Astrocyte (in vitro differentiated cells and primary cell): ENCODE measurements around the gene RABEP1. TPM values are rescaled to one million over a fixed set of nuclear protein-coding genes. Genes with fewer than 3 reads are reported as not detected.

Experiments used
- DNase-seq: peaks from one replicate; pipeline ENCODE4 v3.0.0-alpha.2; 2010; ENCODE audit warnings: low read depth
- FAIRE-seq: peaks from 2 replicates; lab custom pipeline; 2011; peaks lifted over from hg19 to GRCh38; lab: Jason Lieb, UNC
- H2AFZ ChIP-seq: 2 replicates; pipeline ENCODE4 v1.6.0; 2012; ENCODE audit warnings: low read depth, low read length, inconsistent platforms
- H3K27ac ChIP-seq: 2 replicates; pipeline ENCODE4 v1.5.1; 2011; ENCODE audit warnings: low read depth, low read length, inconsistent platforms
- H3K27me3 ChIP-seq: 2 replicates; pipeline ENCODE4 v1.6.0; 2011; ENCODE audit warnings: low read length, inconsistent platforms; ENCODE audit not compliant: insufficient read depth
- H3K36me3 ChIP-seq: 2 replicates; pipeline ENCODE4 v1.5.1; 2011; ENCODE audit warnings: low read length, inconsistent platforms; ENCODE audit not compliant: insufficient read depth
- H3K4me1 ChIP-seq: 2 replicates; pipeline ENCODE4 v1.5.1; 2011; ENCODE audit warnings: low read length, inconsistent platforms; ENCODE audit not compliant: insufficient read depth
- H3K4me2 ChIP-seq: 2 replicates; pipeline ENCODE4 v1.6.0; 2012; ENCODE audit warnings: low read length, inconsistent platforms
- H3K4me3 ChIP-seq: 2 replicates; pipeline ENCODE4 v1.5.1; 2011; ENCODE audit warnings: low read depth, mild to moderate bottlenecking, low read length, inconsistent platforms; ENCODE audit not compliant: insufficient read depth
- H3K79me2 ChIP-seq: 2 replicates; pipeline ENCODE4 v1.6.0; 2012; ENCODE audit warnings: mild to moderate bottlenecking, low read length, inconsistent platforms; ENCODE audit not compliant: insufficient read depth
- H3K9ac ChIP-seq: 2 replicates; pipeline ENCODE4 v1.6.0; 2012; ENCODE audit warnings: mild to moderate bottlenecking, low read length, inconsistent platforms
- H3K9me3 ChIP-seq: 2 replicates; pipeline ENCODE4 v1.5.1; 2012; ENCODE audit warnings: low read depth, mild to moderate bottlenecking, low read length, inconsistent platforms; ENCODE audit not compliant: insufficient read depth
- H4K20me1 ChIP-seq: 2 replicates; pipeline ENCODE4 v1.6.0; 2012; ENCODE audit warnings: low read length, inconsistent platforms; ENCODE audit not compliant: insufficient read depth
- H3K27ac Mint-ChIP-seq: one replicate; pipeline ENCODE4 v1.8.0; 2021; ENCODE audit warnings: mild to moderate bottlenecking, mixed read lengths; ENCODE audit not compliant: unreplicated experiment
- H3K27me3 Mint-ChIP-seq: one replicate; pipeline ENCODE4 v1.8.0; 2021; ENCODE audit warnings: low read depth, mixed read lengths; ENCODE audit not compliant: unreplicated experiment
- H3K36me3 Mint-ChIP-seq: one replicate; pipeline ENCODE4 v1.8.0; 2021; ENCODE audit warnings: low read depth, mixed read lengths; ENCODE audit not compliant: unreplicated experiment
- H3K4me1 Mint-ChIP-seq: one replicate; pipeline ENCODE4 v1.8.0; 2021; ENCODE audit warnings: low read depth, mixed read lengths; ENCODE audit not compliant: unreplicated experiment
- H3K4me3 Mint-ChIP-seq: one replicate; pipeline ENCODE4 v1.8.0; 2021; ENCODE audit warnings: mild to moderate bottlenecking, moderate library complexity, mixed read lengths; ENCODE audit not compliant: unreplicated experiment
- H3K9me3 Mint-ChIP-seq: one replicate; pipeline ENCODE4 v1.8.0; 2021; ENCODE audit warnings: mild to moderate bottlenecking, mixed read lengths; ENCODE audit not compliant: unreplicated experiment
- CTCF ChIP-seq: IDR thresholded peaks from 2 replicates; pipeline ENCODE4 v1.5.1; 2011; ENCODE audit warnings: low read depth, mild to moderate bottlenecking, inconsistent platforms, low read length, moderate library complexity; ENCODE audit not compliant: insufficient read depth
- EZH2 ChIP-seq: IDR thresholded peaks from 2 replicates; pipeline ENCODE4 v1.6.1; 2012; ENCODE audit warnings: mild to moderate bottlenecking, low read length, inconsistent platforms; ENCODE audit not compliant: insufficient read depth
- total RNA-seq: library from RNA; stranded (reverse); gene quantifications from 2 replicates; pipeline ENCODE4 v1.2.1, GENCODE V29; 2021

Gene RABEP1
- total RNA-seq, 1 donor from 2014 or later: 49.0 TPM

- TF ChIP-seq CTCF: no peak
- peak overlapping the region; percentile 77 for H3K4me3 ChIP-seq
- Mint-ChIP-seq H3K4me3 (peak overlapping the region; percentile 93), H3K27me3 (no peaks in the 10 kb centered on the region), H3K36me3 (no peaks in the 10 kb centered on the region), H3K4me1 (peaks cover 21% of the 10 kb centered on the region), H3K9me3 (no peaks in the 10 kb centered on the region), H3K27ac (peak overlapping the region; percentile 75)
- H3K4me2 ChIP-seq: peak overlapping the region; percentile 91
- no peak overlapping the region for H3K27ac ChIP-seq
- H3K9me3 ChIP-seq: no peaks in the 10 kb centered on the region
- no peaks in the 10 kb centered on the region for H3K36me3 ChIP-seq
- no peaks in the 10 kb centered on the region for H3K27me3 ChIP-seq
- H3K9ac ChIP-seq: peak overlapping the region; percentile 82
- peaks cover 49% of the 10 kb centered on the region for H4K20me1 ChIP-seq
- peaks cover 12% of the 10 kb centered on the region for H3K4me1 ChIP-seq
- no peak overlapping the region for H2AFZ ChIP-seq
- FAIRE-seq (no peak), DNase-seq (peak; percentile 73)
- H3K79me2 ChIP-seq: peaks cover 62% of the 10 kb centered on the region
These were observed 1.7 kb downstream of the RABEP1 start for GRCh38 chr17:5283571-5284315.

- H3K27ac ChIP-seq: no peak overlapping the region
- H3K36me3 ChIP-seq: no peaks in the 10 kb centered on the region
- peaks cover 21% of the 10 kb centered on the region for H3K4me1 Mint-ChIP-seq
- H3K27me3 Mint-ChIP-seq: no peaks in the 10 kb centered on the region
- H3K79me2 ChIP-seq: peaks cover 72% of the 10 kb centered on the region
- H2AFZ ChIP-seq: no peak overlapping the region
- H3K4me3 Mint-ChIP-seq: peak overlapping the region; percentile 93
- no peak overlapping the region for H3K27ac Mint-ChIP-seq
- no peaks in the 10 kb centered on the region for H3K36me3 Mint-ChIP-seq
- H3K4me1 ChIP-seq: peaks cover 12% of the 10 kb centered on the region
- no peaks in the 10 kb centered on the region for H3K9me3 ChIP-seq
- TF ChIP-seq EZH2 (no peak), CTCF (no peak)
- FAIRE-seq (no peak), DNase-seq (no peak)
- H3K9me3 Mint-ChIP-seq: no peaks in the 10 kb centered on the region
- H3K4me3 ChIP-seq: no peak overlapping the region
- peaks cover 51% of the 10 kb centered on the region for H4K20me1 ChIP-seq
- H3K4me2 ChIP-seq: peak overlapping the region; percentile 91
- H3K27me3 ChIP-seq: no peaks in the 10 kb centered on the region
- no peak overlapping the region for H3K9ac ChIP-seq
These were observed 2.6 kb downstream of the RABEP1 start for GRCh38 chr17:5284681-5285080.

GRCh38 chr17:5286846-5287245 is 4.8 kb downstream of the RABEP1 start:
- peaks cover 12% of the 10 kb centered on the region for H3K4me1 ChIP-seq
- no peak overlapping the region for H3K9ac ChIP-seq
- TF ChIP-seq CTCF: no peak
- TF ChIP-seq EZH2: no peak
- no peaks in the 10 kb centered on the region for H3K9me3 ChIP-seq
- H3K27ac Mint-ChIP-seq: peak overlapping the region; percentile 9
- H3K27me3 ChIP-seq: no peaks in the 10 kb centered on the region
- peaks cover 64% of the 10 kb centered on the region for H4K20me1 ChIP-seq
- no peaks in the 10 kb centered on the region for H3K9me3 Mint-ChIP-seq
- no peak overlapping the region for H3K4me3 Mint-ChIP-seq
- H3K36me3 Mint-ChIP-seq: no peaks in the 10 kb centered on the region
- no peak overlapping the region for H3K4me3 ChIP-seq
- DNase-seq (no peak), FAIRE-seq (no peak)
- no peak overlapping the region for H3K27ac ChIP-seq
- peaks cover 21% of the 10 kb centered on the region for H3K4me1 Mint-ChIP-seq
- peaks cover 91% of the 10 kb centered on the region for H3K79me2 ChIP-seq
- no peak overlapping the region for H2AFZ ChIP-seq
- no peak overlapping the region for H3K4me2 ChIP-seq
- no peaks in the 10 kb centered on the region for H3K27me3 Mint-ChIP-seq
- H3K36me3 ChIP-seq: no peaks in the 10 kb centered on the region
